SK-N-SH (cell line): ENCODE results near the gene DMRT1. TPM values are rescaled to one million over a fixed set of nuclear protein-coding genes. Genes with fewer than 3 reads are reported as not detected.

Experiments
- CTCF ChIA-PET: fragments of 300-600, 350-600 bp; formaldehyde crosslinking; extraction: SDS; loops from one replicate; lab custom pipeline; 2021; lab: Yijun Ruan, JAX
- POLR2A ChIA-PET: fragments of 350-600 bp; sonication (Branson Sonifier 250); formaldehyde crosslinking; extraction: SDS; loops from one replicate; lab custom pipeline; 2020; ENCODE audit warnings: antibody characterized with exemption, inconsistent platforms; lab: Yijun Ruan, JAX
- DNase-seq: peaks from one replicate; pipeline ENCODE4 v3.0.0; 2012
- H2AFZ ChIP-seq: fragments of 200-600 bp; sonication (generic); 2 replicates; pipeline ENCODE4 v1.8.1; 2016; ENCODE audit warnings: antibody characterized with exemption, mild to moderate bottlenecking, low read depth
- H3F3A ChIP-seq: fragments of 200-600 bp; sonication (generic); replicated peaks from 2 replicates; pipeline ENCODE3; 2016; ENCODE audit warnings: antibody characterized with exemption, mild to moderate bottlenecking; ENCODE audit not compliant: insufficient read depth
- H3K27ac ChIP-seq, 2 experiments: fragments of 200-500 bp in 1 of 2; fragments of 200-600 bp in 1 of 2; sonication (Bioruptor generic) in 1 of 2; sonication (generic), shearing (Covaris generic) in 1 of 2; 2 replicates each; pipeline versions ENCODE4 v1.5.1 to v1.6.1; 2014 to 2016; ENCODE audit warnings: low read depth in 2 of 2, inconsistent platforms in 1 of 2, low read length in 1 of 2, mild to moderate bottlenecking in 1 of 2, mixed read lengths in 1 of 2
- H3K27me3 ChIP-seq: fragments of 200-600 bp; sonication (generic), shearing (Covaris generic); 2 replicates; pipeline ENCODE4 v1.6.1; 2016; ENCODE audit warnings: mixed run types; ENCODE audit not compliant: insufficient read depth
- H3K36me3 ChIP-seq, 2 experiments: fragments of 200-500 bp in 1 of 2; fragments of 200-600 bp in 1 of 2; sonication (Bioruptor generic) in 1 of 2; sonication (generic) in 1 of 2; replicated peaks in 1 of 2; 2 replicates each; pipeline versions ENCODE3 to v1.5.1; 2014 to 2016; ENCODE audit warnings: low read length in 1 of 2, mild to moderate bottlenecking in 1 of 2; ENCODE audit not compliant: insufficient read depth in 2 of 2, control insufficient read depth in 1 of 2
- H3K4me1 ChIP-seq, 2 experiments: fragments of 200-500 bp in 1 of 2; fragments of 200-600 bp in 1 of 2; sonication (Bioruptor generic) in 1 of 2; sonication (generic), shearing (Covaris generic) in 1 of 2; 2 replicates each; pipeline versions ENCODE4 v1.5.1 to v1.6.1; 2014 to 2016; ENCODE audit warnings: low read depth in 1 of 2, low read length in 1 of 2, mixed run types in 1 of 2; ENCODE audit not compliant: insufficient read depth in 2 of 2, control insufficient read depth in 1 of 2
- H3K4me2 ChIP-seq: fragments of 200-600 bp; sonication (generic), shearing (Covaris generic); 2 replicates; pipeline ENCODE4 v1.6.1; 2017; ENCODE audit warnings: mixed run types
- H3K4me3 ChIP-seq, 2 experiments: fragments of 200-500 bp in 1 of 2; fragments of 200-600 bp in 1 of 2; sonication (Bioruptor generic) in 1 of 2; sonication (generic), shearing (Covaris generic) in 1 of 2; 2 replicates each; pipeline versions ENCODE4 v1.5.1 to v1.8.1; 2014 to 2016; ENCODE audit warnings: low read depth in 2 of 2, inconsistent platforms in 1 of 2, low read length in 1 of 2, mild to moderate bottlenecking in 1 of 2, mixed read lengths in 1 of 2, moderate library complexity in 1 of 2
- H3K79me2 ChIP-seq: fragments of 200-600 bp; sonication (generic); 2 replicates; pipeline ENCODE4 v1.8.1; 2017; ENCODE audit warnings: mild to moderate bottlenecking; ENCODE audit not compliant: insufficient read depth
- H3K9ac ChIP-seq: fragments of 200-600 bp; sonication (generic); 2 replicates; pipeline ENCODE4 v1.6.1; 2017; ENCODE audit warnings: mixed run types
- H3K9me2 ChIP-seq: fragments of 200-600 bp; sonication (generic); 2 replicates; pipeline ENCODE4 v1.6.1; 2017; ENCODE audit warnings: mixed run types
- H3K9me3 ChIP-seq: fragments of 200-600 bp; sonication (generic); 2 replicates; pipeline ENCODE4 v1.6.1; 2017; ENCODE audit warnings: mixed run types, mild to moderate bottlenecking, moderate library complexity
- H4K20me1 ChIP-seq: fragments of 200-600 bp; sonication (generic); 2 replicates; pipeline ENCODE4 v1.6.1; 2017; ENCODE audit warnings: mild to moderate bottlenecking, mixed run types; ENCODE audit not compliant: insufficient read depth
- EZH2phosphoT487 ChIP-seq: fragments of 200-600 bp; sonication (generic); IDR thresholded peaks from 2 replicates; pipeline ENCODE4 v1.6.1; 2017; ENCODE audit warnings: low read depth, mixed run types, mild to moderate bottlenecking, antibody characterized with exemption, moderate library complexity, borderline replicate concordance
- FOSL2 ChIP-seq: IDR thresholded peaks from 2 replicates; pipeline ENCODE4 v1.4.0; 2012; ENCODE audit warnings: low read depth, mild to moderate bottlenecking, moderate library complexity, borderline replicate concordance
- MEF2A ChIP-seq: IDR thresholded peaks from 2 replicates; pipeline ENCODE4 v1.4.0; 2012; ENCODE audit warnings: low read depth, borderline replicate concordance
- POLR2AphosphoS5 ChIP-seq: IDR thresholded peaks from 2 replicates; pipeline ENCODE4 v1.6.1; 2012; ENCODE audit warnings: low read depth, low read length
- RCOR1 ChIP-seq: fragments of 150-350 bp; IDR thresholded peaks from 2 replicates; pipeline ENCODE4 v1.6.1; 2017; ENCODE audit warnings: antibody characterized with exemption, low read length
- RXRA ChIP-seq: IDR thresholded peaks from 2 replicates; pipeline ENCODE4 v1.4.0; 2012; ENCODE audit warnings: low read depth, mild to moderate bottlenecking, borderline replicate concordance
- SIN3A ChIP-seq: IDR thresholded peaks from 2 replicates; pipeline ENCODE4 v1.6.1; 2012; ENCODE audit warnings: low read depth, mild to moderate bottlenecking, low read length, moderate library complexity, borderline replicate concordance
- SMC3 ChIP-seq: IDR thresholded peaks from 2 replicates; pipeline ENCODE4 v1.6.1; 2012; ENCODE audit warnings: low read depth, low read length, improper control_type of control experiment
- TCF12 ChIP-seq: IDR thresholded peaks from 2 replicates; pipeline ENCODE4 v1.4.0; 2012
- YY1 ChIP-seq: IDR thresholded peaks from 2 replicates; pipeline ENCODE4 v1.4.0; 2012; ENCODE audit warnings: low read depth, mild to moderate bottlenecking
- WGBS: methylation state at CpG from one replicate; pipeline ENCODE4 v1.1.6; 2017; ENCODE audit warnings: low lambda C conversion rate; 5-methylcytosine and 5-hydroxymethylcytosine counted together
- polyA plus RNA-seq, 3 experiments: library from polyadenylated mRNA; depleted of rRNA; stranded (reverse); fragments of >200 nt; gene quantifications; 2 replicates each; pipeline ENCODE4 v1.2.3, GENCODE V29; 2012
- TF ChIP-seq, protein P1 (sequence below): IDR thresholded peaks from 2 replicates; pipeline ENCODE4 v1.6.1; 2012; ENCODE audit warnings: mild to moderate bottlenecking, low read depth, low read length, moderate library complexity
- TF ChIP-seq, protein P2 (sequence below): fragments of 150-350 bp; IDR thresholded peaks from 2 replicates; pipeline ENCODE4 v1.6.1; 2016; ENCODE audit warnings: mild to moderate bottlenecking, low read depth, low read length
- TF ChIP-seq, protein P3 (sequence below): IDR thresholded peaks from 2 replicates; pipeline ENCODE4 v1.4.0; 2012; ENCODE audit warnings: low read depth
- TF ChIP-seq, protein P4 (sequence below): IDR thresholded peaks from 2 replicates; pipeline ENCODE4 v1.4.0; 2012; ENCODE audit warnings: low read depth, borderline replicate concordance
- TF ChIP-seq, protein P5 (sequence below): fragments of 150-350 bp; IDR thresholded peaks from 2 replicates; pipeline ENCODE4 v1.6.1; 2017; ENCODE audit warnings: antibody characterized with exemption, low read length, low read depth, borderline replicate concordance

Gene DMRT1
- polyA plus RNA-seq, 1 of the 3 experiments (the other 2 are of a cell fraction) = not detected

DNA sequence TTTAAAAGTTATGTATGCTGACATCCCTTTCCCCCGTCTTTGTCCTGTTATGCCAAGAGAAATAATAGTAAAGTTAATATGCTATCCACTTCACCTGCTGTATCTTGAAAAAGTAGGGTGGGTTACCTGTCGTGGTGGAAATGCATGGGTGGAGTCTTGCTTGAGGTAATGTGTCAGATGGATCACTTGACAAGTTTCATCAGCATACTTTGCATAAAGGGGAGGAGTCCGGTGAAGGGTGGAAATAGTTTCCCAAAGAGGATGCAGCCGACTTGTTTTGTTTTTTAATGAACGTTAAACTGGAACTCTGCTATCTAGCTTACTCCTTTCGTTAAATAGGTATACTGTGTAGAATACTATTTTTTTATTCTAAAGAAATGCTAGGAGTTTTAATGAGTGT lies 125.9 kb downstream of the DMRT1 start (continued):
- TF ChIP-seq, protein P1, sequence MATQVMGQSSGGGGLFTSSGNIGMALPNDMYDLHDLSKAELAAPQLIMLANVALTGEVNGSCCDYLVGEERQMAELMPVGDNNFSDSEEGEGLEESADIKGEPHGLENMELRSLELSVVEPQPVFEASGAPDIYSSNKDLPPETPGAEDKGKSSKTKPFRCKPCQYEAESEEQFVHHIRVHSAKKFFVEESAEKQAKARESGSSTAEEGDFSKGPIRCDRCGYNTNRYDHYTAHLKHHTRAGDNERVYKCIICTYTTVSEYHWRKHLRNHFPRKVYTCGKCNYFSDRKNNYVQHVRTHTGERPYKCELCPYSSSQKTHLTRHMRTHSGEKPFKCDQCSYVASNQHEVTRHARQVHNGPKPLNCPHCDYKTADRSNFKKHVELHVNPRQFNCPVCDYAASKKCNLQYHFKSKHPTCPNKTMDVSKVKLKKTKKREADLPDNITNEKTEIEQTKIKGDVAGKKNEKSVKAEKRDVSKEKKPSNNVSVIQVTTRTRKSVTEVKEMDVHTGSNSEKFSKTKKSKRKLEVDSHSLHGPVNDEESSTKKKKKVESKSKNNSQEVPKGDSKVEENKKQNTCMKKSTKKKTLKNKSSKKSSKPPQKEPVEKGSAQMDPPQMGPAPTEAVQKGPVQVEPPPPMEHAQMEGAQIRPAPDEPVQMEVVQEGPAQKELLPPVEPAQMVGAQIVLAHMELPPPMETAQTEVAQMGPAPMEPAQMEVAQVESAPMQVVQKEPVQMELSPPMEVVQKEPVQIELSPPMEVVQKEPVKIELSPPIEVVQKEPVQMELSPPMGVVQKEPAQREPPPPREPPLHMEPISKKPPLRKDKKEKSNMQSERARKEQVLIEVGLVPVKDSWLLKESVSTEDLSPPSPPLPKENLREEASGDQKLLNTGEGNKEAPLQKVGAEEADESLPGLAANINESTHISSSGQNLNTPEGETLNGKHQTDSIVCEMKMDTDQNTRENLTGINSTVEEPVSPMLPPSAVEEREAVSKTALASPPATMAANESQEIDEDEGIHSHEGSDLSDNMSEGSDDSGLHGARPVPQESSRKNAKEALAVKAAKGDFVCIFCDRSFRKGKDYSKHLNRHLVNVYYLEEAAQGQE = no peak
- no peak for TF ChIP-seq MEF2A

DNA sequence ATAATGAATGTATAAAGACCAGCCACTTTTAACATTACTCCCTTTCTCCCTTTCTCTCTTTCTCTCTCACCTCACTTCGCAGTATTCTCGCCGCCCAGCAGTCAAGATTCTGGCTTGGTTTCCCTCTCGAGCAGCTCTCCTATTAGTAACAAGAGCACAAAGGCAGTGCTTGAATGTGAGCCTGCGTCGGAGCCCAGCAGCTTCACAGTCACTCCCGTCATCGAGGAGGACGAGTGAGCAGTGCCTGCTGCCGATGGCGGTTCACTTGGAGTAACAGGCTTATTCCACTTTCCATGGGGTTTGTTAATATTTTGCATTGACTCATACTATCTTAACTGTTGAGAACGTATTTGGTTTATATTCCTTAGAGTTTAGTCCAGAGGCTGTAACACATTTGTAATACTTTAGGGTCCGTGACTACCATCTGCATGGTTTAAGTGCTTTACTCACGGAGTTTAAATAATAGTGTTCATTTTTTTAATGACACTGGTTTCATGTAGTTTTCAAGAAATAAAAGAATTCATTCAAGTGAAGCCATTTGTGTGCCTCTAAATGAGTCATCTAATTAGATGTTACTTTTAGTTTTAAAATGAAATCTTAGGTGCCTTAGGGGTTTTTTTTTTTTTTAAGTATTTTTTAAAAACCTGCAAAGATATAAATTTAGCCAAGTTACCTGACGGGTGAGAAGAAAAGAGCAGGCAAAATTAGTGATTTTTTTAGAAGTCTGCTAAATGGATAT lies 126.6 kb downstream of the DMRT1 start:
- POLR2A ChIA-PET = no interaction called here
- no peaks in the 10 kb centered on the region for H3K9me3 ChIP-seq

More for the DNA sequence above, 126.6 kb downstream of the DMRT1 start:
- TF ChIP-seq, protein P2, sequence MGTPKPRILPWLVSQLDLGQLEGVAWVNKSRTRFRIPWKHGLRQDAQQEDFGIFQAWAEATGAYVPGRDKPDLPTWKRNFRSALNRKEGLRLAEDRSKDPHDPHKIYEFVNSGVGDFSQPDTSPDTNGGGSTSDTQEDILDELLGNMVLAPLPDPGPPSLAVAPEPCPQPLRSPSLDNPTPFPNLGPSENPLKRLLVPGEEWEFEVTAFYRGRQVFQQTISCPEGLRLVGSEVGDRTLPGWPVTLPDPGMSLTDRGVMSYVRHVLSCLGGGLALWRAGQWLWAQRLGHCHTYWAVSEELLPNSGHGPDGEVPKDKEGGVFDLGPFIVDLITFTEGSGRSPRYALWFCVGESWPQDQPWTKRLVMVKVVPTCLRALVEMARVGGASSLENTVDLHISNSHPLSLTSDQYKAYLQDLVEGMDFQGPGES = no peak
- TF ChIP-seq YY1 (no peak), RXRA (no peak), POLR2AphosphoS5 (no peak), SMC3 (no peak), EZH2phosphoT487 (no peak), TCF12 (no peak), RCOR1 (no peak), FOSL2 (no peak), SIN3A (no peak)
- TF ChIP-seq, protein P3, sequence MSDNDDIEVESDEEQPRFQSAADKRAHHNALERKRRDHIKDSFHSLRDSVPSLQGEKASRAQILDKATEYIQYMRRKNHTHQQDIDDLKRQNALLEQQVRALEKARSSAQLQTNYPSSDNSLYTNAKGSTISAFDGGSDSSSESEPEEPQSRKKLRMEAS = no peak
- TF ChIP-seq, protein P1 = no peak
- TF ChIP-seq, protein P4, sequence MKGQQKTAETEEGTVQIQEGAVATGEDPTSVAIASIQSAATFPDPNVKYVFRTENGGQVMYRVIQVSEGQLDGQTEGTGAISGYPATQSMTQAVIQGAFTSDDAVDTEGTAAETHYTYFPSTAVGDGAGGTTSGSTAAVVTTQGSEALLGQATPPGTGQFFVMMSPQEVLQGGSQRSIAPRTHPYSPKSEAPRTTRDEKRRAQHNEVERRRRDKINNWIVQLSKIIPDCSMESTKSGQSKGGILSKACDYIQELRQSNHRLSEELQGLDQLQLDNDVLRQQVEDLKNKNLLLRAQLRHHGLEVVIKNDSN = no peak
- TF ChIP-seq, protein P5, sequence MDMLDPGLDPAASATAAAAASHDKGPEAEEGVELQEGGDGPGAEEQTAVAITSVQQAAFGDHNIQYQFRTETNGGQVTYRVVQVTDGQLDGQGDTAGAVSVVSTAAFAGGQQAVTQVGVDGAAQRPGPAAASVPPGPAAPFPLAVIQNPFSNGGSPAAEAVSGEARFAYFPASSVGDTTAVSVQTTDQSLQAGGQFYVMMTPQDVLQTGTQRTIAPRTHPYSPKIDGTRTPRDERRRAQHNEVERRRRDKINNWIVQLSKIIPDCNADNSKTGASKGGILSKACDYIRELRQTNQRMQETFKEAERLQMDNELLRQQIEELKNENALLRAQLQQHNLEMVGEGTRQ = no peak
- Histone ChIP-seq H4K20me1 (no peaks in the 10 kb centered on the region), H3K27ac (no peak overlapping the region), H3K4me3 (no peak overlapping the region), H3K4me1 (no peaks in the 10 kb centered on the region), H3K4me2 (no peak overlapping the region), H3K9me2 (no peaks in the 10 kb centered on the region), H3K79me2 (no peaks in the 10 kb centered on the region), H3K9ac (no peak overlapping the region), H2AFZ (no peak overlapping the region), H3F3A (no peaks in the 10 kb centered on the region), H3K36me3 (no peaks in the 10 kb centered on the region), H3K27me3 (peaks cover 76% of the 10 kb centered on the region)
- DNase-seq = no peak
- 1% methylated on average over 14 of the region's 15 CpGs for WGBS
- CTCF ChIA-PET = no interaction called here
